Upper lobe of right lung (tissue), 1 donor: ENCODE data around the gene TCEAL7. TPM values are rescaled to one million over a fixed set of nuclear protein-coding genes. Genes with fewer than 3 reads are reported as not detected.
A peak's percentile ranks its signal among the peaks of the same experiment; 100 is the strongest.
"Not testable (repeated sequence)": the region's sequence is repeated elsewhere in the genome, so short reads cannot be mapped to it uniquely, and the experiment has no call there.

Experiments
- ATAC-seq: fragments of 200-7000 bp; cut with Tn5 transposase; one replicate; pipeline ENCODE4 v1.9.1; 2020; ENCODE audit warnings: mild to moderate bottlenecking, moderate library complexity
- DNase-seq: peaks from one replicate; pipeline ENCODE4 v3.0.0-alpha.2; 2020
- H3K27ac ChIP-seq: fragments of 200-600 bp; one replicate; pipeline ENCODE4 v1.8.0; 2022
- H3K27me3 ChIP-seq: fragments of 200-600 bp; one replicate; pipeline ENCODE4 v1.8.0; 2022; ENCODE audit warnings: mild to moderate bottlenecking
- H3K36me3 ChIP-seq: fragments of 200-600 bp; one replicate; pipeline ENCODE4 v1.8.0; 2022
- H3K4me1 ChIP-seq: fragments of 200-600 bp; one replicate; pipeline ENCODE4 v1.8.0; 2022
- H3K4me3 ChIP-seq: fragments of 200-600 bp; one replicate; pipeline ENCODE4 v1.8.0; 2022; ENCODE audit warnings: mild to moderate bottlenecking
- H3K9me3 ChIP-seq: fragments of 200-600 bp; one replicate; pipeline ENCODE4 v1.8.0; 2022
- intact Hi-C: fragments of 100-400 bp; cut with DNase I; formaldehyde crosslinking; loops from one replicate; pipeline ENCODE4 v1.11.0; 2022
- long read RNA-seq: library from polyadenylated mRNA; unstranded; transcript quantifications from one replicate; pipeline ENCODE4 v2.0.0, GENCODE V29; 2021
- total RNA-seq: library from RNA; stranded (reverse); fragmentation: NEBNext Ultra II Directional; extraction: Animal tissue kit (Norgen Biotek cat#: 25700); gene quantifications from one replicate; pipeline ENCODE4 v1.2.1, GENCODE V29; 2021
- TF ChIP-seq, protein P1 (sequence below): fragments of 200-600 bp; IDR thresholded peaks from one replicate; pipeline ENCODE4 v1.8.0; 2022; ENCODE audit warnings: antibody characterized with exemption
- donor health status: DM: no; HTN: yes; CAD: no; lungs with severe emphysema.

The TCEAL7 gene
- 2.6 TPM for total RNA-seq
- long read RNA-seq, partial matches to known transcripts: 0 of 3 reads
- long read RNA-seq, other reads (novel, unspliced or antisense): 0 of 3 reads

GRCh38 chrX:103329991-103330390 is at the start of gene TCEAL7:
Gene TCEAL7, plus strand, starts transcription at chrX:103330239. Its CDS starts 1,165 bp downstream, at chrX:103331404.
- no peak for ATAC-seq
- Histone ChIP-seq H3K4me1 (no peaks in the 10 kb centered on the region), H3K27me3 (no peaks in the 10 kb centered on the region), H3K27ac (no peak within 1 kb of the TSS), H3K4me3 (peak within 1 kb of the TSS; percentile 29), H3K36me3 (no peaks in the 10 kb centered on the region), H3K9me3 (no peaks in the 10 kb centered on the region)
- intact Hi-C loops: no loop called here
- TF ChIP-seq, protein P1, sequence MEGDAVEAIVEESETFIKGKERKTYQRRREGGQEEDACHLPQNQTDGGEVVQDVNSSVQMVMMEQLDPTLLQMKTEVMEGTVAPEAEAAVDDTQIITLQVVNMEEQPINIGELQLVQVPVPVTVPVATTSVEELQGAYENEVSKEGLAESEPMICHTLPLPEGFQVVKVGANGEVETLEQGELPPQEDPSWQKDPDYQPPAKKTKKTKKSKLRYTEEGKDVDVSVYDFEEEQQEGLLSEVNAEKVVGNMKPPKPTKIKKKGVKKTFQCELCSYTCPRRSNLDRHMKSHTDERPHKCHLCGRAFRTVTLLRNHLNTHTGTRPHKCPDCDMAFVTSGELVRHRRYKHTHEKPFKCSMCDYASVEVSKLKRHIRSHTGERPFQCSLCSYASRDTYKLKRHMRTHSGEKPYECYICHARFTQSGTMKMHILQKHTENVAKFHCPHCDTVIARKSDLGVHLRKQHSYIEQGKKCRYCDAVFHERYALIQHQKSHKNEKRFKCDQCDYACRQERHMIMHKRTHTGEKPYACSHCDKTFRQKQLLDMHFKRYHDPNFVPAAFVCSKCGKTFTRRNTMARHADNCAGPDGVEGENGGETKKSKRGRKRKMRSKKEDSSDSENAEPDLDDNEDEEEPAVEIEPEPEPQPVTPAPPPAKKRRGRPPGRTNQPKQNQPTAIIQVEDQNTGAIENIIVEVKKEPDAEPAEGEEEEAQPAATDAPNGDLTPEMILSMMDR: no peak
- DNase-seq: no peak

GRCh38 chrX:103293118-103293517 is 36.9 kb upstream of the TCEAL7 start:
- DNase-seq (no peak), ATAC-seq (no peak)
- Histone ChIP-seq H3K9me3 (no peaks in the 10 kb centered on the region), H3K4me3 (no peak overlapping the region), H3K27me3 (no peaks in the 10 kb centered on the region), H3K4me1 (no peaks in the 10 kb centered on the region), H3K27ac (no peak overlapping the region), H3K36me3 (no peaks in the 10 kb centered on the region)
- intact Hi-C loops: no loop called here
- TF ChIP-seq, protein P1: no peak

DNA sequence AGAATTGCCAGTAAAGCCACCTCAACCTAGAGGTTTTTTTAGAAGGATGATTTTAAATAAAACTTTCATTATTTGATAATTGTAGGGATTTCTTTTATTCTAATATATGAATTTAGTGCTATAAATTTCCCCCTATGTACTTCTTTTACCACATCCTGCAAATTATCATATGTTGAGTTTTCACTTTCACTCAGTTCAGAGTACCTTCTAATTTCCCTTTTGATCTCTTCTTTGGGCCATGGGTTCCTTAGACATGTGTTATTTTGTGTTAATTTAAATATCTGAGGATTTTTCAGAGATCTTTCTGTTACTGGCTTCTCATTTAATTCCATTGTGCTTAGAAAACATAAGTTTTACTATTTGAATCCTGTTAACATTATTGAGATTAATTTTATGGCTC is 25.3 kb upstream of the TCEAL7 start:
- TF ChIP-seq, protein P1: no peak
- DNase-seq (no peak), ATAC-seq (no peak)
- Histone ChIP-seq H3K27me3 (no peaks in the 10 kb centered on the region), H3K36me3 (no peaks in the 10 kb centered on the region), H3K4me1 (no peaks in the 10 kb centered on the region), H3K27ac (no peak overlapping the region), H3K4me3 (no peak overlapping the region), H3K9me3 (no peaks in the 10 kb centered on the region)
- intact Hi-C loops: no loop called here

DNA sequence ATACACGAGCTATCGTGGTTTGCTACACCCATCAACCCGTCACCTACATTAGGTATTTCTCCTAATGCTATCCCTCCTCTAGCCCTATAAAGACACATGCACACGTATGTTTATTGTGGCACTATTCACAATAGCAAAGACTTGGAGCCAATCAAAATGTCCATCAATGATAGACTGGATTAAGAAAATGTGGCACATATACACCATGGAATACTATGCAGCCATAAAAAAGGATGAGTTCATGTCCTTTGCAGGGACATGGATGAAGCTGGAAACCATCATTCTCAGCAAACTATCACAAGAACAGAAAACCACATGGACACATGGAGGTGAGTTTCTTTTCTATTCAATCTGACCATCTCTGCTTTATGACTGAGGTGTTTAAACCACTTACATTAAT is 24.4 kb upstream of the TCEAL7 start:
- H3K27me3 ChIP-seq, H3K27ac ChIP-seq, H3K9me3 ChIP-seq, H3K4me1 ChIP-seq, H3K36me3 ChIP-seq, intact Hi-C loops, H3K4me3 ChIP-seq, ATAC-seq, DNase-seq: not testable (repeated sequence)

DNA sequence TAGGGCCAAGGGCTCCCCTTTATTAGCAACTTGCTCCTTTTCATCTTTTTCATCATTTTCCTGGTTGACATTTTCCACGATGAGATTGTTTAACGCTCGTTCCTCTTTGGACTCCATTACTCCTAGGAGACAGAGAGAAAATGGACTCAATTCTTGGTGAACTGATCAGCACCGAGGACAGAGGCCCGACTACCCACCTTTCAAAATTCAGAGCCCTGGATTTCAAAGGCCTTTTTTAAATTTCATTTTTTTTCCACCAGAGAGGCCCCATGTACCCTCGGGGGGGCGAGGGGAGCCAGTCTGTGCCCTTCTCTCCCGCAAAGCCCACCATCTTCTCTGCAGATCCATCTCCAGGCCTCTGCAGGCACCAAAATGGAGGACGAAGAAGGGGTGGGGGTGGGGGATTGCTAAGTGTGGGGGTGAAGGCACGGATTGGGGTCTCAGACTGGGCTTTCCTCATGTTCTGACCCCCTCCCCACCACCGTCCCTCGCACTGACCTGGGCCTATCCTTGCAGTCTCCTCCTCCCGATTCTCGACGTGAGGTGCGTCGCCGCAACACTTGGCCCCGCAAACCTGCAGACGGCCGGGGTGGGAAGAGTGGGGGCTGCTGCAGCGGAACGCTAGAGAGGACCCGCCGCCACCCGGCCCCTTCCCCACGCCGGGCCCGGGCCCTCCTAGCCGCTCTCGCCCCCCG is 20.0 kb upstream of the TCEAL7 start:
- Histone ChIP-seq H3K4me1 (no peaks in the 10 kb centered on the region), H3K27me3 (no peaks in the 10 kb centered on the region), H3K36me3 (no peaks in the 10 kb centered on the region), H3K9me3 (no peaks in the 10 kb centered on the region), H3K4me3 (peak overlapping the region; percentile 51), H3K27ac (no peak overlapping the region)
- TF ChIP-seq, protein P1: no peak
- intact Hi-C loops: no loop called here
- ATAC-seq (peak; percentile 33), DNase-seq (peak; percentile 55)

- DNase-seq: peak; percentile 90
These were observed 19.3 kb upstream of the TCEAL7 start, which contains the start of gene BEX2 for GRCh38 chrX:103310555-103311398. Gene BEX2, minus strand, starts transcription at chrX:103310990. Its CDS starts 1,014 bp downstream, at chrX:103309976.

More at GRCh38 chrX:103310555-103311398, 19.3 kb upstream of the TCEAL7 start, which contains the start of gene BEX2:
- H3K4me1 ChIP-seq: no peaks in the 10 kb centered on the region
- no peaks in the 10 kb centered on the region for H3K9me3 ChIP-seq
- peak within 1 kb of the TSS; percentile 30 for H3K27ac ChIP-seq
- ATAC-seq: peak; percentile 100
- no peaks in the 10 kb centered on the region for H3K36me3 ChIP-seq
- intact Hi-C loops: no loop called here
- TF ChIP-seq, protein P1: no peak
- H3K4me3 ChIP-seq: peak within 1 kb of the TSS; percentile 51
- no peaks in the 10 kb centered on the region for H3K27me3 ChIP-seq
